HG02943 (cell line): ENCODE results near the gene CTNNAL1.
"Not testable (repeated sequence)": the region's sequence is repeated elsewhere in the genome, so short reads cannot be mapped to it uniquely, and the experiment has no call there.

Source experiments
- ATAC-seq: cut with Tn5 transposase; IDR thresholded peaks from one replicate; pipeline ENCODE4 v1.9.1; 2021; ENCODE audit warnings: mild to moderate bottlenecking, low read depth, moderate library complexity; ENCODE audit not compliant: unreplicated experiment

The CTNNAL1 gene

GRCh38 chr9:108997112-108997511, 16.2 kb downstream of the CTNNAL1 start:
- ATAC-seq = no peak

- ATAC-seq = no peak
These were observed 16.7 kb downstream of the CTNNAL1 start for GRCh38 chr9:108996643-108997042.

GRCh38 chr9:108994695-108995094, 18.6 kb downstream of the CTNNAL1 start:
- peak; percentile 79 for ATAC-seq

GRCh38 chr9:108991479-108991878, 21.8 kb downstream of the CTNNAL1 start:
- ATAC-seq = no peak

- ATAC-seq = no peak
These were observed 29.4 kb downstream of the CTNNAL1 start for GRCh38 chr9:108983885-108984284.

GRCh38 chr9:108980893-108981292, 32.4 kb downstream of the CTNNAL1 start:
- ATAC-seq = no peak

- no peak for ATAC-seq
These were observed 35.1 kb downstream of the CTNNAL1 start for GRCh38 chr9:108978205-108978604.

GRCh38 chr9:108973895-108974294, 39.4 kb downstream of the CTNNAL1 start:
- ATAC-seq = no peak

- ATAC-seq = no peak
These were observed 40.6 kb downstream of the CTNNAL1 start for GRCh38 chr9:108972626-108973209.

GRCh38 chr9:108972186-108972585, 41.1 kb downstream of the CTNNAL1 start:
- ATAC-seq = no peak

- ATAC-seq = not testable (repeated sequence)
These were observed 41.9 kb downstream of the CTNNAL1 start for GRCh38 chr9:108971392-108971791.

GRCh38 chr9:108967916-108968315, 45.4 kb downstream of the CTNNAL1 start:
- ATAC-seq = no peak

- no peak for ATAC-seq
These were observed 49.7 kb downstream of the CTNNAL1 start for GRCh38 chr9:108963459-108964143.

- ATAC-seq = no peak
These were observed 52.1 kb downstream of the CTNNAL1 start for GRCh38 chr9:108961151-108961550.

GRCh38 chr9:108960331-108960730, 53.0 kb downstream of the CTNNAL1 start:
- ATAC-seq = no peak

- ATAC-seq = no peak
These were observed 56.7 kb downstream of the CTNNAL1 start for GRCh38 chr9:108956631-108957026.

GRCh38 chr9:108956022-108956630, 57.2 kb downstream of the CTNNAL1 start:
- no peak for ATAC-seq

GRCh38 chr9:108953983-108954574, 59.2 kb downstream of the CTNNAL1 start:
- ATAC-seq = no peak

GRCh38 chr9:108951578-108951977, 61.7 kb downstream of the CTNNAL1 start:
- no peak for ATAC-seq

- ATAC-seq = no peak
These were observed 63.1 kb downstream of the CTNNAL1 start for GRCh38 chr9:108950168-108950567.

- ATAC-seq = no peak
These were observed 73.3 kb downstream of the CTNNAL1 start for GRCh38 chr9:108939975-108940374.
